HG02588 (cell line): ENCODE data around the gene NCOA3.

Experiments
- ATAC-seq: cut with Tn5 transposase; IDR thresholded peaks from one replicate; pipeline ENCODE4 v1.9.1; 2021; ENCODE audit warnings: mild to moderate bottlenecking, moderate library complexity; ENCODE audit not compliant: unreplicated experiment

Gene NCOA3

DNA sequence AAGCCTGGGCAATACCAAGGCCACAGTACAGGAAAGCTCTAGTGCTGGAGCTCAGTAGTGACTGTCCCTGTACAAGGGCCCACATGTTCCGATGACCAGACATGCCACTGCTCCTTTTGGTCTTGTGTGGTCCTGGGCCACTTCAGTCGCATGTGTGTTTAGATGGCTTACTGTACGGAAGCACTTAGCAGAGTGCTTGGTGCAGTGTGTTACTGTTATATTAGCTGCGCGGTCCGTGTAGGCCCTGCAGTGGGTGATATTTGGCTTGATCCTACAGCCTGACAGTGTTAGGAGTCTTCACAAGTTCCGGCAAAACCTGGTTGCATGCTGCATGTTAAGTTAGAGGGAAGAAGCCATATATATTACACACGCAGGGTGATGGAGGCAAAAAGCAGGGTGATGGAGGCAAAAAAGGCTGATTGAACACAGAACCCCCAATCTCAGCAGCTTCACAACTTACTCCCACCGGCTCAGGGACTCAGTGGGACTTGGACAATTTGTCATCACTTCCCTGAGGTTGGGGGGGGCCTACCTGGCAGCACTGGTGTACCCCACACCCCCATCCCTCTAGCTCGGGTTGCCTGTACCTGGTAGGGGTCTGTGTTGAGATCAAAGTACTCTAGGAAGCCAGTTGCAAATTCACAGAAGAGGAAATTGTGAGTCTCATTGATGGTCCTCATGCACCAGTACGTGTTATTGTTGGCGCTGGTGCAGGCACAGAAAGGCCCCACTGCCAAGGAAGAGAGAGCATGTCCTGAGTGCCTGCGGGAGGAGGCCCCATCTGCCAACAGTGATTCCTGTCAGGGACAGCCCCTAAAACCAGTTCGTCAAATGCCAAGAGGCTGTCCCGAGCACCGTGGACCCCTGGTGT lies 161.0 kb downstream of the NCOA3 start:
- ATAC-seq = no peak

- no peak for ATAC-seq
Measured at GRCh38 chr20:47663354-47664067, 161.8 kb downstream of the NCOA3 start.

DNA sequence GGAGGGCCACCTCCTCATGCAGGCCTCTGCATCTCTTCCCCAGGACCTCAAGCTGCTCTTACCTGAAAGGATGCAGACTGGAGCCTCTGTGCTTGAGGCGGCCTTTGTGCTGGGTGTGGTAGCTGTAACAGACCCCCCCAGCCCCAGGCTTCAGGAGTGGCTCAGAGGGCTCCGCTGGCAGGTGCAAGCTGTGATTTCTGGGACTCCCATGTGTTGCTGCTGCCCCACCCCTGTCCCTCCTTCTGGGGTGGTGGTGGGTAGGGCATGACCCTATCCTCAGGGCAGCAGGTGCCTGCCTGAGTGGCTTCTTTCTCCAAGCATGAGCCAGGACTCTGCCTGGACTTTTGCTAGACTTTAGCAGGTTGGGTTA lies 162.4 kb downstream of the NCOA3 start:
- ATAC-seq = no peak

GRCh38 chr20:47664744-47665143 lies 163.1 kb downstream of the NCOA3 start:
- ATAC-seq = no peak

GRCh38 chr20:47665221-47665991 lies 163.7 kb downstream of the NCOA3 start:
- ATAC-seq = no peak

- no peak for ATAC-seq
Measured at GRCh38 chr20:47666304-47666703, 164.6 kb downstream of the NCOA3 start.

GRCh38 chr20:47667086-47667485 lies 165.4 kb downstream of the NCOA3 start:
- no peak for ATAC-seq

DNA sequence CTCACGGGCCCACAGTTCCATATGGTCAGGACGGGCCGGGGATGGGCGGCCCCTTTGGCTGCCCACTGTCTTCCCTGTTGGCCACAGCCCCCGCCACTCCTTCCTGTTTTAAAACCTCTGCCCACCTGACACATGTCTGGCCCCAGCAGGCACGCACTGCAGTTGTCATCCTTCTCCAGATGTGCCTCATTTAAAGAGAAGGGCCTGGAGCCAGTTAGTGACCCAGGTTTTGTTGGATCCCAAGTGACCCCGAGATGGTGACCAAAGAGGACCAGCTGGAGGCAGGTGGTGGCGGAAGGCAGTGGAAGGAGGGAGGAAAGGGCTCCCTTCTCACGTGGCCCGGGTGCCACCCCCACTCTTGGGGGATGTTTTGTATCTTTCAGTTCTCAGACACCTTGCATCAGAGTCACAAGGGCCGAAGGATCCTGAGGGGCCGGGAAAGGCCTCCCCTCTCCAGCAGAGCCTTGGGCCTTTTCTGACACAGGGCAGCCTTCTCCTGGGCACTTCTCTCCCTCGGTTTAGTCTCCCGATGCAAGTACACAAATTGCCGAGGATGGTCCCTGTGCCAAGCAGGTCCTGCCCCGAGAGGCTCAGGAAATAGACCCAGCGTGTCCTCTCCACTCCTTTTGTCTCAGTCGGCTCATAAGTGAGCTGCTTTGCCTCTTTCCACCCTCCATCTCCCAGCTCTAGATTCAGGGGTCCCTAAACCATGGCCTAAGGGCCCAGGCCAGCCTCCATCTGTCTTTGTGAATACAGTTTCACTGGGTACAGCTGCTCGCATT lies 166.0 kb downstream of the NCOA3 start:
- ATAC-seq = no peak

- no peak for ATAC-seq
Measured at GRCh38 chr20:47668313-47669151, 166.8 kb downstream of the NCOA3 start.

- ATAC-seq = no peak
Measured at GRCh38 chr20:47669152-47669425, 167.4 kb downstream of the NCOA3 start.

GRCh38 chr20:47669489-47669888 lies 167.8 kb downstream of the NCOA3 start:
- no peak for ATAC-seq

- ATAC-seq = no peak
Measured at GRCh38 chr20:47669927-47670890, 168.5 kb downstream of the NCOA3 start.

DNA sequence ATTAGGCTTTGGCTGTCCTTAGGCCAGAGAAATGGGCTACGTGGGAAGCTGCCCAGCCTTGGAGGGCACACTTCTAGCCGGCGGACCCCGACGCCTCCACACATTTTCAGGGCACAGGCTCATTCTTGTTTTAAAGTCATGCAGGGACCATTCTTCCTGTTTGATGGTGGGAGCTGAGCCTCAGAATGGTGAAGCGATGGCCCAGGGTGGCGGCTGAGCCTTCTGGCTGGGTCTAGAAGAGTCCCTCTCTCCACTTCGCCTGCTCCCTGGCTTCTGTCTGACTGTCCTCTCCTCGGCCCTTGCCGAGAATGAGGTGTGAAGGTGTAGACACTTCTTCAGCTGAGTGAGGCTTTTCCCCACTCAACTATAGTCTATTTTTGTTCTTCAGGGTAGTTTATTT lies 169.2 kb downstream of the NCOA3 start:
- ATAC-seq = no peak

GRCh38 chr20:47672166-47672565 lies 170.5 kb downstream of the NCOA3 start:
- ATAC-seq = no peak

- no peak for ATAC-seq
Measured at GRCh38 chr20:47672886-47673670, 171.4 kb downstream of the NCOA3 start.

GRCh38 chr20:47673671-47673955 lies 171.9 kb downstream of the NCOA3 start:
- ATAC-seq = no peak

- ATAC-seq = no peak
Measured at GRCh38 chr20:47674145-47674544, 172.5 kb downstream of the NCOA3 start.

- ATAC-seq = no peak
Measured at GRCh38 chr20:47674686-47675085, 173.0 kb downstream of the NCOA3 start.
